Natural killer cell treated with Interleukin-12 subunit alpha and Interleukin-12 subunit beta and Interleukin-15 and Interleukin-18, amount 100 ng/mL, for 72 hours (primary cell): Measurements from ENCODE around the gene SCGB1C2. TPM values are rescaled to one million over a fixed set of nuclear protein-coding genes. Genes with fewer than 3 reads are reported as not detected.
A peak's percentile ranks its signal among the peaks of the same experiment; 100 is the strongest.

Experiments
- ATAC-seq, 2 donors: fragments of 150-1000 bp; cut with Tn5 transposase in 1 of 2; sonication (Bioruptor Pico), chemical (Tn5 transposase) in 1 of 2; 2 replicates each; pipeline ENCODE4 v1.10.0; 2021
- DNase-seq: peaks from one replicate; pipeline ENCODE4 v3.0.0; 2022; ENCODE audit warnings: low spot score
- H3K27ac Mint-ChIP-seq, 2 donors: 1 replicate in 1 of 2; 2 replicates in 1 of 2; pipeline ENCODE4 v1.8.0; 2022; ENCODE audit warnings: mixed read lengths in 2 of 2, mild to moderate bottlenecking in 1 of 2, moderate library complexity in 1 of 2
- H3K27me3 Mint-ChIP-seq, 2 donors: 1 replicate in 1 of 2; 2 replicates in 1 of 2; pipeline ENCODE4 v1.8.0; 2022; ENCODE audit warnings: mixed read lengths in 2 of 2
- H3K36me3 Mint-ChIP-seq: one replicate; pipeline ENCODE4 v1.8.0; 2022; ENCODE audit warnings: mixed read lengths
- H3K4me1 Mint-ChIP-seq, 2 donors: 1 replicate in 1 of 2; 2 replicates in 1 of 2; pipeline ENCODE4 v1.8.0; 2022; ENCODE audit warnings: low read depth in 2 of 2, mixed read lengths in 2 of 2, mild to moderate bottlenecking in 1 of 2
- H3K4me3 Mint-ChIP-seq: one replicate; pipeline ENCODE4 v1.8.0; 2022; ENCODE audit warnings: mixed read lengths
- H3K9me3 Mint-ChIP-seq: 2 replicates; pipeline ENCODE4 v1.8.0; 2022; ENCODE audit warnings: mixed read lengths
- total RNA-seq, 2 donors: library from RNA; stranded (reverse); gene quantifications; one replicate each; pipeline ENCODE4 v1.2.3, GENCODE V29; 2022

Gene SCGB1C2
- total RNA-seq, 2 donors from 2014 or later, result not detected

DNA sequence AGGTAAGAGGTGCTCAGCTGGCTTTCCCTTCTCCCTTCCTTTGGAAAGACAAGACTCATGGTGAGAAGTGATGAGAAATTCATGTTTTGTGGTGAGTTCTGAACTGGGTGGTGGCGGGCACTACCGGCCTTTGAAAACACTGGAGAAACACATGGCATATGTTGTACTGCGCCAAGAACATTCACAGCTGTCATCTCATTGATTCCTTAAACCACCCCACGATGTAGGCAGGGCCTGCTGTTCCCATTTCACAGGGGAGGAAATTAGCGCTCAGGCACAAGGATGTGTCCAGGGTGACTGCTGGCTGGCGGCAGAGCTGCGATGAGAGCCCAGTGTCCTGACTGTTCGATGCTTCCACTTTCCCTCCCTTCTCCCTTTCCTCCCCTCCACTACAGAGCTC is 45.7 kb downstream of the SCGB1C2 start:
- H3K27me3 Mint-ChIP-seq, result peaks cover 19 to 30% of the 10 kb centered on the region in 2 donors
- H3K9me3 Mint-ChIP-seq, result no peaks in the 10 kb centered on the region
- H3K4me1 Mint-ChIP-seq, result peaks cover 0 to 11% of the 10 kb centered on the region in 2 donors
- no peak overlapping the region for H3K27ac Mint-ChIP-seq
- H3K36me3 Mint-ChIP-seq, result no peaks in the 10 kb centered on the region
- no peak for ATAC-seq
- H3K4me3 Mint-ChIP-seq, result no peak overlapping the region
- DNase-seq, result no peak

DNA sequence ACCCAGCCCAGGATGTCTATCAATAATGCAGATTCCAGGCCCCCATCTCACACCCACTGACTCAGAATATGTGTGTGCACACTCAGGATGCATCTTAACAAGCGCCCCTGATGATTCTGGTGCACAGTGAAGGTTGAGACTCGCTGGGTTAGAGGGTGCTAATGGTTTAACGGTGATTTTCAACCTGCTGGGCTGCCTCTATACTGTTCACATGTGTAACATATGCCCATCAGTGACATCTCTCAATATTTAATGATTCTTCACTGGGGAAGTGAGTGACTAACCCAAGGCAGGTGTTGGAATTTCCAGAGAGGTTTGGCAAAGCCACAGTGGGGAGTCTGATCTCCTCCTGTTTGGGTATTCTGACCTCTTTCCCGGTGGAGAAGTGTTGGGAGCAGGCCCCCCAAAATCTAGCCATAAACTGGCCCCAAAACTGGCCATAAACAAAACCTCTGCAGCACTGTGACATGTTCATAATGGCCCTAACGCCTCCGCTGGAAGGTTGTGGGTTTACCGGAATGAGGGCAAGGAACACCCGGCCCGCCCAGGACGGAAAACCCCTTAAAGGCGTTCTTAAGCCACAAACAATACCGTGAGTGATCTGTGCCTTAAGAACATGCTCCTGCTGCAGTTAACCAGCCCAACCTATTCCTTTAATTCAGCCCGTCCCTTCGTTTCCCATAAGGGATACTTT is 48.2 kb downstream of the SCGB1C2 start:
- H3K27ac Mint-ChIP-seq, result peak overlapping the region; percentile 14 to 63
- H3K4me1 Mint-ChIP-seq, result peaks cover 0 to 18% of the 10 kb centered on the region in 2 donors
- peaks cover 19 to 36% of the 10 kb centered on the region in 2 donors for H3K27me3 Mint-ChIP-seq
- ATAC-seq, result peak in 1 of 2 donors; percentile 49
- H3K9me3 Mint-ChIP-seq, result no peaks in the 10 kb centered on the region
- no peak overlapping the region for H3K4me3 Mint-ChIP-seq
- H3K36me3 Mint-ChIP-seq, result no peaks in the 10 kb centered on the region
- DNase-seq, result peak; percentile 80

DNA sequence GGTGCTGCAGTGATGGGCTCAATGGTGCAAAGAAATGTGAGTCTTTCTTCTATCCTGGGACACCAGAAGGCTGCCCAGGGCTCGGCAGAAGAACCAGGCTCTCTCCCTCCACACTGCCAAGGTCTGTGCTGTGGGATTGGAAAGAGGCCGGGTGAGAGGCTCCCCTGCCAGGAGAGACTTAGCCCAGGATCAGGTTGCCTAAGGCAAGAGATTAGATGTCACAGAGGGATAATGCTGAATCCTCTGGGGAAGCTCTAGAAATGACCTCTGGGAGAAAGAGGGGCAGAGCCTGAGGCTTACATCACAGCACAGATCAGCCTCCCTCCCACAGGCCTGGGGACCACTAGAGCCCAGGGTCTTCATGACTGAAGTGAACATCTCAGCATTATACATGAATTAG is 49.8 kb downstream of the SCGB1C2 start:
- Mint-ChIP-seq H3K9me3 (no peaks in the 10 kb centered on the region), H3K4me3 (no peak overlapping the region), H3K4me1 (peaks cover 0 to 15% of the 10 kb centered on the region in 2 donors), H3K27ac (no peak overlapping the region), H3K36me3 (no peaks in the 10 kb centered on the region), H3K27me3 (peaks cover 16 to 33% of the 10 kb centered on the region in 2 donors)
- DNase-seq (peak; percentile 44), ATAC-seq (no peak)

Other genes with a start within 250 kb of the SCGB1C2 start
- gene DOC2B, start 44.1 kb downstream of the SCGB1C2 start, total RNA-seq, result 10 to 100 TPM in 1 of 2 donors, 1 to 10 TPM in 1; 3.7 to 17.9 TPM
- 1 to 10 TPM; 2.6 to 6.8 TPM for gene RPH3AL, start 215.2 kb downstream of the SCGB1C2 start, total RNA-seq